Measurements from ENCODE around the gene APBA1.
A peak's percentile ranks its signal among the peaks of the same experiment; 100 is the strongest.
"Not testable (repeated sequence)": the region's sequence is repeated elsewhere in the genome, so short reads cannot be mapped to it uniquely, and the experiment has no call there.

Gene APBA1

GRCh38 chr9:69411931-69412740 is 260.0 kb downstream of the APBA1 start:
- no peak for DNase-seq
- in situ Hi-C loops (cut with HindIII; ENCODE audit: low pct_ligation_motif_present, low pct_unique_long_range_greater_than_20kb, low sequenced_read_pairs): no loop called here

- DNase-seq: no peak
- in situ Hi-C loops (cut with HindIII; ENCODE audit: low pct_ligation_motif_present, low pct_unique_long_range_greater_than_20kb, low sequenced_read_pairs): no loop called here
Observed at GRCh38 chr9:69411246-69411645, 260.9 kb downstream of the APBA1 start.

GRCh38 chr9:69409936-69410335 is 262.2 kb downstream of the APBA1 start:
- in situ Hi-C loops (cut with HindIII; ENCODE audit: low pct_ligation_motif_present, low pct_unique_long_range_greater_than_20kb, low sequenced_read_pairs); DNase-seq: not testable (repeated sequence)

GRCh38 chr9:69400470-69400869 is 271.7 kb downstream of the APBA1 start:
- in situ Hi-C loops (cut with HindIII; ENCODE audit: low pct_ligation_motif_present, low pct_unique_long_range_greater_than_20kb, low sequenced_read_pairs): no loop called here
- no peak for DNase-seq

- no peak for DNase-seq
- in situ Hi-C loops (cut with HindIII; ENCODE audit: low pct_ligation_motif_present, low pct_unique_long_range_greater_than_20kb, low sequenced_read_pairs): no loop called here
Observed at GRCh38 chr9:69397384-69398214, 274.6 kb downstream of the APBA1 start.

- DNase-seq: no peak
- in situ Hi-C loops (cut with HindIII; ENCODE audit: low pct_ligation_motif_present, low pct_unique_long_range_greater_than_20kb, low sequenced_read_pairs): no loop called here
Observed at GRCh38 chr9:69396759-69397158, 275.4 kb downstream of the APBA1 start.

- in situ Hi-C loops (cut with HindIII; ENCODE audit: low pct_ligation_motif_present, low pct_unique_long_range_greater_than_20kb, low sequenced_read_pairs): no loop called here
- no peak for DNase-seq
Observed at GRCh38 chr9:69395718-69396117, 276.5 kb downstream of the APBA1 start.

- in situ Hi-C loops (cut with HindIII; ENCODE audit: low pct_ligation_motif_present, low pct_unique_long_range_greater_than_20kb, low sequenced_read_pairs): no loop called here
- no peak for DNase-seq
Observed at GRCh38 chr9:69393425-69393824, 278.7 kb downstream of the APBA1 start.

GRCh38 chr9:69392826-69393225 is 279.3 kb downstream of the APBA1 start:
- in situ Hi-C loops (cut with HindIII; ENCODE audit: low pct_ligation_motif_present, low pct_unique_long_range_greater_than_20kb, low sequenced_read_pairs): no loop called here

GRCh38 chr9:69391946-69392345 is 280.2 kb downstream of the APBA1 start:
- in situ Hi-C loops (cut with HindIII; ENCODE audit: low pct_ligation_motif_present, low pct_unique_long_range_greater_than_20kb, low sequenced_read_pairs): no loop called here
- no peak for DNase-seq

More at GRCh38 chr9:69392826-69393225, 279.3 kb downstream of the APBA1 start:
- no peak for DNase-seq

GRCh38 chr9:69391487-69391886 is 280.7 kb downstream of the APBA1 start:
- DNase-seq: no peak
- in situ Hi-C loops (cut with HindIII; ENCODE audit: low pct_ligation_motif_present, low pct_unique_long_range_greater_than_20kb, low sequenced_read_pairs): no loop called here

- in situ Hi-C loops (cut with HindIII; ENCODE audit: low pct_ligation_motif_present, low pct_unique_long_range_greater_than_20kb, low sequenced_read_pairs): no loop called here
- no peak for DNase-seq
Observed at GRCh38 chr9:69389437-69389995, 282.7 kb downstream of the APBA1 start.

- in situ Hi-C loops (cut with HindIII; ENCODE audit: low pct_ligation_motif_present, low pct_unique_long_range_greater_than_20kb, low sequenced_read_pairs): no loop called here
- DNase-seq: no peak
Observed at GRCh38 chr9:69388596-69388995, 283.6 kb downstream of the APBA1 start.

GRCh38 chr9:69386651-69387050 is 285.5 kb downstream of the APBA1 start:
- in situ Hi-C loops (cut with HindIII; ENCODE audit: low pct_ligation_motif_present, low pct_unique_long_range_greater_than_20kb, low sequenced_read_pairs): no loop called here
- DNase-seq: no peak

GRCh38 chr9:69385581-69386033 is 286.6 kb downstream of the APBA1 start:
- no peak for DNase-seq
- in situ Hi-C loops (cut with HindIII; ENCODE audit: low pct_ligation_motif_present, low pct_unique_long_range_greater_than_20kb, low sequenced_read_pairs): no loop called here

- no peak for DNase-seq
- in situ Hi-C loops (cut with HindIII; ENCODE audit: low pct_ligation_motif_present, low pct_unique_long_range_greater_than_20kb, low sequenced_read_pairs): no loop called here
Observed at GRCh38 chr9:69382135-69382534, 290.0 kb downstream of the APBA1 start.

- in situ Hi-C loops (cut with HindIII; ENCODE audit: low pct_ligation_motif_present, low pct_unique_long_range_greater_than_20kb, low sequenced_read_pairs): no loop called here
- no peak for DNase-seq
Observed at GRCh38 chr9:69380811-69381210, 291.4 kb downstream of the APBA1 start.

- in situ Hi-C loops (cut with HindIII; ENCODE audit: low pct_ligation_motif_present, low pct_unique_long_range_greater_than_20kb, low sequenced_read_pairs): no loop called here
- DNase-seq: no peak
Observed at GRCh38 chr9:69380301-69380700, 291.9 kb downstream of the APBA1 start.

- DNase-seq: peak; percentile 27
Observed at GRCh38 chr9:69379270-69379982, 292.7 kb downstream of the APBA1 start.

More at GRCh38 chr9:69379270-69379982, 292.7 kb downstream of the APBA1 start:
- in situ Hi-C loops (cut with HindIII; ENCODE audit: low pct_ligation_motif_present, low pct_unique_long_range_greater_than_20kb, low sequenced_read_pairs): no loop called here

Measured in ACHN (cell line).